ENCODE data around the gene C6orf89. TPM values are rescaled to one million over a fixed set of nuclear protein-coding genes. Genes with fewer than 3 reads are reported as not detected.
"Not testable (repeated sequence)": the region's sequence is repeated elsewhere in the genome, so short reads cannot be mapped to it uniquely, and the experiment has no call there.

C6orf89 gene
- total RNA-seq, 1 experiment from 2014 or later: 19.1 TPM

GRCh38 chr6:36886950-36887618, 1.3 kb downstream of the C6orf89 start:
- no peak for DNase-seq (ENCODE audit: low spot score)

- DNase-seq (ENCODE audit: low spot score): no peak
Observed at GRCh38 chr6:36888115-36888643, 2.4 kb downstream of the C6orf89 start.

GRCh38 chr6:36888654-36889481, 3.1 kb downstream of the C6orf89 start:
- DNase-seq (ENCODE audit: low spot score): no peak

- DNase-seq (ENCODE audit: low spot score): no peak
Observed at GRCh38 chr6:36890112-36890663, 4.4 kb downstream of the C6orf89 start.

GRCh38 chr6:36891153-36891552, 5.4 kb downstream of the C6orf89 start:
- not testable (repeated sequence) for DNase-seq (ENCODE audit: low spot score)

- no peak for DNase-seq (ENCODE audit: low spot score)
Observed at GRCh38 chr6:36893976-36894932, 8.5 kb downstream of the C6orf89 start.

- peak; percentile 45 for DNase-seq (ENCODE audit: low spot score)
Observed at GRCh38 chr6:36897609-36898008, 11.9 kb downstream of the C6orf89 start.

- DNase-seq (ENCODE audit: low spot score): no peak
Observed at GRCh38 chr6:36904114-36904513, 18.4 kb downstream of the C6orf89 start.

GRCh38 chr6:36904851-36905393, 19.2 kb downstream of the C6orf89 start:
- no peak for DNase-seq (ENCODE audit: low spot score)

- DNase-seq (ENCODE audit: low spot score): no peak
Observed at GRCh38 chr6:36906539-36907325, 21.0 kb downstream of the C6orf89 start.

GRCh38 chr6:36907781-36908180, 22.0 kb downstream of the C6orf89 start:
- no peak for DNase-seq (ENCODE audit: low spot score)

GRCh38 chr6:36908747-36909146, 23.0 kb downstream of the C6orf89 start:
- DNase-seq (ENCODE audit: low spot score): no peak

GRCh38 chr6:36912030-36912454, 26.3 kb downstream of the C6orf89 start:
- DNase-seq (ENCODE audit: low spot score): peak; percentile 11

GRCh38 chr6:36912586-36912985, 26.8 kb downstream of the C6orf89 start:
- peak; percentile 67 for DNase-seq (ENCODE audit: low spot score)

- no peak for DNase-seq (ENCODE audit: low spot score)
Observed at GRCh38 chr6:36913082-36913481, 27.3 kb downstream of the C6orf89 start.

- DNase-seq (ENCODE audit: low spot score): peak; percentile 95
Observed at GRCh38 chr6:36914227-36914794, 28.6 kb downstream of the C6orf89 start.

- DNase-seq (ENCODE audit: low spot score): no peak
Observed at GRCh38 chr6:36915599-36915998, 29.8 kb downstream of the C6orf89 start.

GRCh38 chr6:36916126-36916525, 30.4 kb downstream of the C6orf89 start:
- DNase-seq (ENCODE audit: low spot score): peak; percentile 15

GRCh38 chr6:36917541-36918193, 31.9 kb downstream of the C6orf89 start:
- no peak for DNase-seq (ENCODE audit: low spot score)

All from HT-29 (cell line).